ENCODE data around the gene OMA1.

DNA sequence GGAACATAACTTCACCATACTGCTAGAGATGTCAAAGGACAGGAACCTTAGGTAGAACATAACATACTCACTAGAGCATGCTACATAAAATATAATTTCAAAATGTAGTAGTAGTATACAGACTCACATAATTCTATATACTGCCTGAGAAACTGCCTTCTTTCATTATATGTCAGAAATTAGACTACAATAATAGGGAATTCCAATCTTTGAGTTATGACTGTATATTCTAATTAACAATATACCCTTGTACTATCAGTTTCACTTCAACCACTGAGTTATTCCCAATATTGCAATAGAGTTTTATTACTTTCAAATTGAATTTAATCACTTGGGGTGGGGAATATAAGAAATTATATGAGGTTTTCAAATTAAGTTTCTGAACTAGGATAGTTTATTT lies 44.0 kb downstream of the OMA1 start:
- TF ChIP-seq, protein P1, sequence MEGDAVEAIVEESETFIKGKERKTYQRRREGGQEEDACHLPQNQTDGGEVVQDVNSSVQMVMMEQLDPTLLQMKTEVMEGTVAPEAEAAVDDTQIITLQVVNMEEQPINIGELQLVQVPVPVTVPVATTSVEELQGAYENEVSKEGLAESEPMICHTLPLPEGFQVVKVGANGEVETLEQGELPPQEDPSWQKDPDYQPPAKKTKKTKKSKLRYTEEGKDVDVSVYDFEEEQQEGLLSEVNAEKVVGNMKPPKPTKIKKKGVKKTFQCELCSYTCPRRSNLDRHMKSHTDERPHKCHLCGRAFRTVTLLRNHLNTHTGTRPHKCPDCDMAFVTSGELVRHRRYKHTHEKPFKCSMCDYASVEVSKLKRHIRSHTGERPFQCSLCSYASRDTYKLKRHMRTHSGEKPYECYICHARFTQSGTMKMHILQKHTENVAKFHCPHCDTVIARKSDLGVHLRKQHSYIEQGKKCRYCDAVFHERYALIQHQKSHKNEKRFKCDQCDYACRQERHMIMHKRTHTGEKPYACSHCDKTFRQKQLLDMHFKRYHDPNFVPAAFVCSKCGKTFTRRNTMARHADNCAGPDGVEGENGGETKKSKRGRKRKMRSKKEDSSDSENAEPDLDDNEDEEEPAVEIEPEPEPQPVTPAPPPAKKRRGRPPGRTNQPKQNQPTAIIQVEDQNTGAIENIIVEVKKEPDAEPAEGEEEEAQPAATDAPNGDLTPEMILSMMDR (IDR thresholded peaks at IDR 0.05) = no peak
- no peak for TF ChIP-seq POLR2A (IDR thresholded peaks at IDR 0.05)

Data from thyroid gland (tissue), 4 donors.